ENCODE results near the gene PGLYRP1.

Gene PGLYRP1

GRCh38 chr19:46033401-46033800, 10.5 kb upstream of the PGLYRP1 start:
- Histone ChIP-seq H3K9me3 (ENCODE audit: control insufficient read depth in 5 of 5, low read length in 5 of 5) (no peaks in the 10 kb centered on the region), H3K27me3 (ENCODE audit: control insufficient read depth in 5 of 5, insufficient read depth in 4 of 5, low read length in 5 of 5) (peaks cover 0 to 33% (median 18%) of the 10 kb centered on the region in 5 donors), H3K4me1 (ENCODE audit: control insufficient read depth in 5 of 5, insufficient read depth in 5 of 5, low read length in 5 of 5) (no peaks in the 10 kb centered on the region), H3K36me3 (ENCODE audit: control insufficient read depth in 5 of 5, insufficient read depth in 5 of 5, low read length in 5 of 5) (no peaks in the 10 kb centered on the region), H3K27ac (ENCODE audit: low read depth, low read length) (no peak overlapping the region), H3K4me3 (ENCODE audit: low read depth in 1 of 5, low read length in 5 of 5) (no peak overlapping the region), H3K9ac (ENCODE audit: low read length in 5 of 5) (no peak overlapping the region)

- H3K4me3 ChIP-seq (ENCODE audit: low read depth in 1 of 5, low read length in 5 of 5) = no peak overlapping the region
- no peaks in the 10 kb centered on the region for H3K36me3 ChIP-seq (ENCODE audit: control insufficient read depth in 5 of 5, insufficient read depth in 5 of 5, low read length in 5 of 5)
- peaks cover 0 to 36% (median 18%) of the 10 kb centered on the region in 5 donors for H3K27me3 ChIP-seq (ENCODE audit: control insufficient read depth in 5 of 5, insufficient read depth in 4 of 5, low read length in 5 of 5)
Measured at GRCh38 chr19:46032597-46033025, 9.8 kb upstream of the PGLYRP1 start.

DNA sequence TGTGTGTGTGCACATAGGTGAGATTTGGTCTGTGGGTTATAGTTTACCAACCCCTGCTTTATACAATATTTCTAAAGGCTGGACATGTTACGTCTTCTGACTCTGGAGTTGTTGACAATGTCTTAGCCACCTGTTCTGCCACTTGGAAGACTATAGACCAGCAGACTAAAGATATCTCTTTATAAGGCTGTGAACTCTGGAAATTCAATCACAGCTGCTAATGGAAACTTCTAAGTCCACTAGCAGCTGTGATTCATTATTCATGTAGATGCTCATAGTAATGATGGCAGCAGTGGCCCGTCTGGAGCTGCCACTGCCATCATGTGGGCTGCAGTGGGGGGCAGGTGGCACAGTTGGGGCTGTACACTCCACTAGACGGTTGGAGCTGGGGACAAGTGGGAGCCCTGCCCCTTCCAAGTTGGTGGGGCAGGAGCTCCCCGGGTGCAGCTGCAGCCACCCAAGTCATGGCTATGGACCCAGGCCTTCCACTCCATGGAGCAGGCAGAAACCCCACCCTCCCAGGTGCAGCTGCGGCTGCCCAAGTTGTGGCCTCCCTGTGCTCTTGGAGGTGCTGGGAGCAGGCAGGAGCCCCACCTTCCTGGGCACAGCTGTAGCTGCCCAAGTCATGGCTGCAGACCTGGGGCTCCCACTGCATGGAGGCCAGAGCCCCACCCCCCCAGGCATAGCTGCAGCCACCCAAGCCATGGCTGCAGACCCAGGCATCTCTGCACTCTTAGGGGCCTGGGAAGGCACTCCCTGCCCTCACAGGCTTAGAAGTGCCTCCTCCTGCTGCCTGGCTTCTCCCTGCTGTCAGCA, 9.1 kb upstream of the PGLYRP1 start:
- Histone ChIP-seq H3K9ac (ENCODE audit: low read length in 5 of 5) (no peak overlapping the region), H3K36me3 (ENCODE audit: control insufficient read depth in 5 of 5, insufficient read depth in 5 of 5, low read length in 5 of 5) (no peaks in the 10 kb centered on the region), H3K9me3 (ENCODE audit: control insufficient read depth in 5 of 5, low read length in 5 of 5) (no peaks in the 10 kb centered on the region), H3K27me3 (ENCODE audit: control insufficient read depth in 5 of 5, insufficient read depth in 4 of 5, low read length in 5 of 5) (peaks cover 0 to 36% (median 18%) of the 10 kb centered on the region in 5 donors), H3K4me3 (ENCODE audit: low read depth in 1 of 5, low read length in 5 of 5) (no peak overlapping the region), H3K27ac (ENCODE audit: low read depth, low read length) (no peak overlapping the region), H3K4me1 (ENCODE audit: control insufficient read depth in 5 of 5, insufficient read depth in 5 of 5, low read length in 5 of 5) (no peaks in the 10 kb centered on the region)

More at GRCh38 chr19:46032597-46033025, 9.8 kb upstream of the PGLYRP1 start:
- no peaks in the 10 kb centered on the region for H3K4me1 ChIP-seq (ENCODE audit: control insufficient read depth in 5 of 5, insufficient read depth in 5 of 5, low read length in 5 of 5)
- no peak overlapping the region for H3K9ac ChIP-seq (ENCODE audit: low read length in 5 of 5)
- no peak overlapping the region for H3K27ac ChIP-seq (ENCODE audit: low read depth, low read length)
- no peaks in the 10 kb centered on the region for H3K9me3 ChIP-seq (ENCODE audit: control insufficient read depth in 5 of 5, low read length in 5 of 5)

DNA sequence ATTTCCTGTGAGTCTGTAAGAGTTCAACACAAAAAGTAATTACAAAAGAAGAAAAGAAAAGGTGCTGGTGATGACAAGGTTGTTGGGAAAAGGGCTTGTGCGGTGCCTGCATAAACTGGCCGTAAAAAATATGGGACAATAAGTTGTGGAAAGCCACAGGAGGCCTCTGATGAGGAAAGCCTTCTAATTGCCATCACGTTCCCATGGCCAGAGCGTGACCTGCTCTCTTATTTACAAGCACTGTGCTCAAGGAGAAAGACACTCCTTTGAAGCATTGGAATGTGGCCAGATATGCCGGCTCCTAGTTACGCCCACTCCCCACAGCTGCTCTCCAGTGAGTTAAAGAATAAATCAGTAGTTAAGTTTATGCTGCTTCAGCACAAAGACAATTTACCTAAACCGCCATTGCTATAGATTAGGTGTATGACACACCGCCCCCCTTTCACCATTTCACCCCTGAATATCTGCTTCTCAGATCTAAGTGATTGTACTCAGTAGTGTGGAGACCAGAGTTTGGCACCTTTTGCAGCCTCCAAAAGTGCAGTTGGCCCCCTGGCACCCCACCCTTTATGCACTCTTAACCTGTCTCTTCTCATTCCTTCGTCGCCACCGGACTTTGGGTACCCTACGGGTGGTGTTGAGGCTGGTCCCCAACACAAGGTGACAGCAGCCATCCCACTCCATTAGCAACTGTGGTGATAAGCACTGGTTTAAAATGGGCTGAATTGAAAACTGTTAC, 8.1 kb upstream of the PGLYRP1 start:
- Histone ChIP-seq H3K9me3 (ENCODE audit: control insufficient read depth in 5 of 5, low read length in 5 of 5) (no peaks in the 10 kb centered on the region), H3K4me1 (ENCODE audit: control insufficient read depth in 5 of 5, insufficient read depth in 5 of 5, low read length in 5 of 5) (no peaks in the 10 kb centered on the region), H3K4me3 (ENCODE audit: low read depth in 1 of 5, low read length in 5 of 5) (no peak overlapping the region), H3K27me3 (ENCODE audit: control insufficient read depth in 5 of 5, insufficient read depth in 4 of 5, low read length in 5 of 5) (peaks cover 4 to 39% (median 14%) of the 10 kb centered on the region in 5 donors), H3K27ac (ENCODE audit: low read depth, low read length) (no peak overlapping the region), H3K9ac (ENCODE audit: low read length in 5 of 5) (no peak overlapping the region), H3K36me3 (ENCODE audit: control insufficient read depth in 5 of 5, insufficient read depth in 5 of 5, low read length in 5 of 5) (no peaks in the 10 kb centered on the region)

GRCh38 chr19:46025835-46026234, 3.0 kb upstream of the PGLYRP1 start:
- H3K36me3 ChIP-seq (ENCODE audit: control insufficient read depth in 5 of 5, insufficient read depth in 5 of 5, low read length in 5 of 5) = no peaks in the 10 kb centered on the region
- H3K9ac ChIP-seq (ENCODE audit: low read length in 5 of 5) = no peak overlapping the region
- no peak overlapping the region for H3K4me3 ChIP-seq (ENCODE audit: low read depth in 1 of 5, low read length in 5 of 5)
- no peak overlapping the region for H3K27ac ChIP-seq (ENCODE audit: low read depth, low read length)
- no peaks in the 10 kb centered on the region for H3K9me3 ChIP-seq (ENCODE audit: control insufficient read depth in 5 of 5, low read length in 5 of 5)
- H3K27me3 ChIP-seq (ENCODE audit: control insufficient read depth in 5 of 5, insufficient read depth in 4 of 5, low read length in 5 of 5) = peaks cover 7 to 40% (median 33%) of the 10 kb centered on the region in 5 donors
- H3K4me1 ChIP-seq (ENCODE audit: control insufficient read depth in 5 of 5, insufficient read depth in 5 of 5, low read length in 5 of 5) = no peaks in the 10 kb centered on the region

DNA sequence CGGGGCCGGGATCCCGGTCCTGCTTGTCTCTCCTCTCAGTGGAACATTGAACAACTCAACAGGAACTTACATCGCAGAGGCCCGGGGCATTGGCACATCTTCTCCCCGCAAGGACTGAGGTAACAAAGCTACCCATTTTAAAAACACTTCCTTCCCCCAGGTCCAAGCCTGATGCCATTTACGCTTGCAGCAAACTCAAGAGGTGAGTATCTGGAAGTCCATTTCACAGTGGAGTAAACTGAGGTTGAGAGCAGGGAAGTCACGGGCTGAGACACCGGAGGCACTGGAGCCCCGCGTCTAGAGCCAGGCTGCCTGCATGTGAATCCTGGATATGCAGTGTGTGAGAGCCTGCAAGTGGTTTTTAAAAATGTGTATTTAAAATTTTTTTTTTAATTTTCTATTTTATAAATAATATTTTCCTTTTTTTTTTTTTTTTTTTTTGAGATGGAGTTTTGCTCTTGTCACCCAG, 492 bp upstream of the PGLYRP1 start:
- no peak overlapping the region for H3K4me3 ChIP-seq (ENCODE audit: low read depth in 1 of 5, low read length in 5 of 5)
- peaks cover 0 to 1% (median 0%) of the 10 kb centered on the region in 5 donors for H3K36me3 ChIP-seq (ENCODE audit: control insufficient read depth in 5 of 5, insufficient read depth in 5 of 5, low read length in 5 of 5)
- H3K9me3 ChIP-seq (ENCODE audit: control insufficient read depth in 5 of 5, low read length in 5 of 5) = no peaks in the 10 kb centered on the region
- H3K9ac ChIP-seq (ENCODE audit: low read length in 5 of 5) = no peak overlapping the region
- peaks cover 7 to 37% (median 33%) of the 10 kb centered on the region in 5 donors for H3K27me3 ChIP-seq (ENCODE audit: control insufficient read depth in 5 of 5, insufficient read depth in 4 of 5, low read length in 5 of 5)
- no peaks in the 10 kb centered on the region for H3K4me1 ChIP-seq (ENCODE audit: control insufficient read depth in 5 of 5, insufficient read depth in 5 of 5, low read length in 5 of 5)
- no peak overlapping the region for H3K27ac ChIP-seq (ENCODE audit: low read depth, low read length)

DNA sequence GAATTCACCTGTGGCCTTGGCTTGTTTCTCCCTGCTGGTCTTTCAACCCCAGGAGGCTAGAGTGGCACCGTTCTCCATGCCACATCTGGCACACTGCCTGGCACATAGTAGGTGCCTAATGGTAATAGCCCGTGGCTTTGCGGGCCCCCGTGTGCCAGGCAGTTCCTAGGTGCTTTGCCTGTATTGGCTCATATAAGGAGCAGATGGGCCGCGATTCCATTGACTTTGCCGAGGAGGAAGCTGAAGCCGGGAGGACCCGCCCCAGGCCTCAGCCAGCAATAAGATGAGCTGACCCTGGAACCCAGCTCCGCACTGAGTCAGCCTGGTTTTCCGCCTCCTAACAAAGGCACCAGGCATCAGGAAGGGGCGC, 807 bp downstream of the PGLYRP1 start:
- H3K27ac ChIP-seq (ENCODE audit: low read depth, low read length) = no peak overlapping the region
- H3K9me3 ChIP-seq (ENCODE audit: control insufficient read depth in 5 of 5, low read length in 5 of 5) = no peaks in the 10 kb centered on the region
- H3K4me3 ChIP-seq (ENCODE audit: low read depth in 1 of 5, low read length in 5 of 5) = no peak overlapping the region
- peaks cover 0 to 6% (median 0%) of the 10 kb centered on the region in 5 donors for H3K36me3 ChIP-seq (ENCODE audit: control insufficient read depth in 5 of 5, insufficient read depth in 5 of 5, low read length in 5 of 5)
- peaks cover 0 to 2% (median 0%) of the 10 kb centered on the region in 5 donors for H3K4me1 ChIP-seq (ENCODE audit: control insufficient read depth in 5 of 5, insufficient read depth in 5 of 5, low read length in 5 of 5)
- H3K27me3 ChIP-seq (ENCODE audit: control insufficient read depth in 5 of 5, insufficient read depth in 4 of 5, low read length in 5 of 5) = peaks cover 7 to 34% (median 33%) of the 10 kb centered on the region in 5 donors
- H3K9ac ChIP-seq (ENCODE audit: low read length in 5 of 5) = no peak overlapping the region

DNA sequence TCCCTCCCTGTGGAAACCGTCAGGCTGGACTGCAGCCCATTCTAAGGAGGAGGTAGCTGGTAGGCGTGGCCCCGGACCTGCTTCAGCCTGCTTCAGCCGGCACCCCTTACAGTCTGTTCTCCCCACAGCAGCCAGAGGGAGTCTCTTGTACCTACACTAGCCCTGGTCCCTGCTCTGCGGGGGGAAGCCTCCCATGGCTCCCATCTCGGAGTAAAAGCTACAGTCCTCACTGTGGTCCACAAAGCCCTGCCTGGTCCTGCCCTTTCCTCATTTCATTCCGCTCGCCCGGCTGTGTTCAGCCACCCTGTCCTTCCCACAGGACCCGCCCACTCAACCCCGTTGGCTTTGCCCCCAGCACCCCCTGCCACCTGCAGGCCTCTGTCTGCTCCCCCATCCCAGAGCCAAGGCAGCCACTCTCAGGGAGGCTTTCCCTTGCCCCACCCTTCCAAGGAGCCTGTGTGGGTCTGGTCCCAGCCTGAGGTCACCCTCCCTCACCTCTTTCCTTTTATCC, 1.3 kb downstream of the PGLYRP1 start:
- Histone ChIP-seq H3K27ac (ENCODE audit: low read depth, low read length) (no peak overlapping the region), H3K4me1 (ENCODE audit: control insufficient read depth in 5 of 5, insufficient read depth in 5 of 5, low read length in 5 of 5) (peaks cover 0 to 5% (median under 1%) of the 10 kb centered on the region in 5 donors), H3K9me3 (ENCODE audit: control insufficient read depth in 5 of 5, low read length in 5 of 5) (no peaks in the 10 kb centered on the region), H3K9ac (ENCODE audit: low read length in 5 of 5) (no peak overlapping the region), H3K27me3 (ENCODE audit: control insufficient read depth in 5 of 5, insufficient read depth in 4 of 5, low read length in 5 of 5) (peaks cover 7 to 32% (median 29%) of the 10 kb centered on the region in 5 donors), H3K36me3 (ENCODE audit: control insufficient read depth in 5 of 5, insufficient read depth in 5 of 5, low read length in 5 of 5) (peaks cover 0 to 6% (median 0%) of the 10 kb centered on the region in 5 donors), H3K4me3 (ENCODE audit: low read depth in 1 of 5, low read length in 5 of 5) (no peak overlapping the region)

DNA sequence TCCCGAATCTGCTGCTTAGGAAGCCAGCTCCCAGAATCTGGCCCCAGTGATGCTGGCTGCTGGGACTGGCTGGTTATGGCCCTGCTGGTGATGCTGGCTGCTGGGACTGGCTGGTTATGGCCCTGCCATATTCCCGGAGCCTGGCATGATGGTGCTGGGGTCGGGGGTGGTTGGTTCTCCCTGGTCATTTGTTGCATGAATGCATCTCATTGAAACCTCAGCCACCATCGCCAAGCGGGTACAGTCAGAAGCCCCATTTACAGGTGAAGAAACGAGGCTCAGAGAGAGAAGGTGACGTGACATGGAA, 2.1 kb downstream of the PGLYRP1 start:
- H3K4me3 ChIP-seq (ENCODE audit: low read depth in 1 of 5, low read length in 5 of 5) = no peak overlapping the region
- peaks cover 2 to 14% (median 8%) of the 10 kb centered on the region in 5 donors for H3K4me1 ChIP-seq (ENCODE audit: control insufficient read depth in 5 of 5, insufficient read depth in 5 of 5, low read length in 5 of 5)
- no peak overlapping the region for H3K27ac ChIP-seq (ENCODE audit: low read depth, low read length)
- peaks cover 0 to 6% (median 0%) of the 10 kb centered on the region in 5 donors for H3K36me3 ChIP-seq (ENCODE audit: control insufficient read depth in 5 of 5, insufficient read depth in 5 of 5, low read length in 5 of 5)
- no peak overlapping the region for H3K9ac ChIP-seq (ENCODE audit: low read length in 5 of 5)
- peaks cover 10 to 29% (median 27%) of the 10 kb centered on the region in 5 donors for H3K27me3 ChIP-seq (ENCODE audit: control insufficient read depth in 5 of 5, insufficient read depth in 4 of 5, low read length in 5 of 5)
- no peaks in the 10 kb centered on the region for H3K9me3 ChIP-seq (ENCODE audit: control insufficient read depth in 5 of 5, low read length in 5 of 5)

- H3K36me3 ChIP-seq (ENCODE audit: control insufficient read depth in 5 of 5, insufficient read depth in 5 of 5, low read length in 5 of 5) = peaks cover 0 to 6% (median 0%) of the 10 kb centered on the region in 5 donors
- peaks cover 2 to 25% (median 16%) of the 10 kb centered on the region in 5 donors for H3K4me1 ChIP-seq (ENCODE audit: control insufficient read depth in 5 of 5, insufficient read depth in 5 of 5, low read length in 5 of 5)
- H3K27ac ChIP-seq (ENCODE audit: low read depth, low read length) = no peak overlapping the region
- no peak overlapping the region for H3K9ac ChIP-seq (ENCODE audit: low read length in 5 of 5)
- H3K27me3 ChIP-seq (ENCODE audit: control insufficient read depth in 5 of 5, insufficient read depth in 4 of 5, low read length in 5 of 5) = peaks cover 22 to 37% (median 36%) of the 10 kb centered on the region in 5 donors
- H3K4me3 ChIP-seq (ENCODE audit: low read depth in 1 of 5, low read length in 5 of 5) = no peak overlapping the region
- H3K9me3 ChIP-seq (ENCODE audit: control insufficient read depth in 5 of 5, low read length in 5 of 5) = no peaks in the 10 kb centered on the region
Measured at GRCh38 chr19:46019270-46019669, 3.6 kb downstream of the PGLYRP1 start.

Measured in subcutaneous abdominal adipose tissue (tissue), 5 donors.